H9 (cell line): ENCODE data around the gene ARL8A. TPM values are rescaled to one million over a fixed set of nuclear protein-coding genes. Genes with fewer than 3 reads are reported as not detected.
A peak's percentile ranks its signal among the peaks of the same experiment; 100 is the strongest.

ENCODE experiments used
- DNase-seq: peaks from one replicate; pipeline ENCODE4 v3.0.0-alpha.2; 2017
- H2AFZ ChIP-seq: one replicate; pipeline ENCODE4 v1.6.1; 2013; ENCODE audit warnings: mild to moderate bottlenecking, low read length, control low read depth, moderate library complexity
- H2AK5ac ChIP-seq: 2 replicates; pipeline ENCODE4 v1.6.1; 2013; ENCODE audit warnings: low read length, control low read depth, mixed read lengths; ENCODE audit not compliant: insufficient read length
- H2BK120ac ChIP-seq: one replicate; pipeline ENCODE4 v1.6.1; 2013; ENCODE audit warnings: low read depth, mild to moderate bottlenecking, low read length, control low read depth, inconsistent platforms; ENCODE audit not compliant: poor library complexity, severe bottlenecking
- H2BK12ac ChIP-seq: 2 replicates; pipeline ENCODE4 v1.6.1; 2013; ENCODE audit warnings: low read length, control low read depth, mixed read lengths, low read depth; ENCODE audit not compliant: insufficient read length
- H2BK15ac ChIP-seq: 2 replicates; pipeline ENCODE4 v1.6.1; 2013; ENCODE audit warnings: low read depth, low read length, control low read depth
- H2BK20ac ChIP-seq: one replicate; pipeline ENCODE4 v1.6.1; 2013; ENCODE audit warnings: low read depth, mild to moderate bottlenecking, low read length, control low read depth, inconsistent platforms; ENCODE audit not compliant: poor library complexity, severe bottlenecking
- H2BK5ac ChIP-seq: 2 replicates; pipeline ENCODE4 v1.6.1; 2013; ENCODE audit warnings: low read length, control low read depth, mixed read lengths; ENCODE audit not compliant: insufficient read length
- H3K14ac ChIP-seq: 2 replicates; pipeline ENCODE4 v1.6.1; 2013; ENCODE audit warnings: low read length, control low read depth; ENCODE audit not compliant: insufficient read depth
- H3K18ac ChIP-seq: 2 replicates; pipeline ENCODE4 v1.6.1; 2013; ENCODE audit warnings: low read depth, mild to moderate bottlenecking, mixed read lengths, low read length, control low read depth; ENCODE audit not compliant: insufficient read length
- H3K23ac ChIP-seq: 2 replicates; pipeline ENCODE4 v1.6.1; 2013; ENCODE audit warnings: low read length, control low read depth, mixed read lengths, low read depth; ENCODE audit not compliant: insufficient read length
- H3K23me2 ChIP-seq: 2 replicates; pipeline ENCODE4 v1.6.1; 2013; ENCODE audit warnings: low read depth, mild to moderate bottlenecking, mixed read lengths, low read length, control low read depth; ENCODE audit not compliant: insufficient read length, poor library complexity, severe bottlenecking
- H3K27ac ChIP-seq: 2 replicates; pipeline ENCODE4 v1.5.1; 2013; ENCODE audit warnings: low read length, control low read depth, mixed read lengths, low read depth; ENCODE audit not compliant: insufficient read length
- H3K27me3 ChIP-seq: 2 replicates; pipeline ENCODE4 v1.6.1; 2013; ENCODE audit warnings: low read length, control low read depth, inconsistent platforms; ENCODE audit not compliant: insufficient read depth
- H3K4ac ChIP-seq: 2 replicates; pipeline ENCODE4 v1.6.1; 2013; ENCODE audit warnings: low read depth, mild to moderate bottlenecking, control low read depth, inconsistent platforms, low read length, moderate library complexity
- H3K4me1 ChIP-seq: 2 replicates; pipeline ENCODE4 v1.6.1; 2013; ENCODE audit warnings: low read length, control low read depth, inconsistent platforms; ENCODE audit not compliant: insufficient read depth
- H3K4me2 ChIP-seq: 2 replicates; pipeline ENCODE4 v1.6.1; 2013; ENCODE audit warnings: low read length, control low read depth, mixed read lengths; ENCODE audit not compliant: insufficient read length, insufficient read depth
- H3K56ac ChIP-seq: 2 replicates; pipeline ENCODE4 v1.6.1; 2013; ENCODE audit warnings: low read depth, mild to moderate bottlenecking, mixed read lengths, low read length, control low read depth; ENCODE audit not compliant: insufficient read length
- H3K79me1 ChIP-seq: 2 replicates; pipeline ENCODE4 v1.6.1; 2013; ENCODE audit warnings: low read depth, mild to moderate bottlenecking, moderate library complexity, low read length, control low read depth, inconsistent platforms; ENCODE audit not compliant: insufficient read depth, poor library complexity, severe bottlenecking
- H3K79me2 ChIP-seq: 2 replicates; pipeline ENCODE4 v1.6.1; 2013; ENCODE audit warnings: low read length, control low read depth, inconsistent platforms; ENCODE audit not compliant: insufficient read depth
- H3K9ac ChIP-seq: 2 replicates; pipeline ENCODE4 v1.6.1; 2013; ENCODE audit warnings: low read length, control low read depth, mixed read lengths; ENCODE audit not compliant: insufficient read length; ENCODE audit errors: extremely low read depth
- H3K9me3 ChIP-seq: one replicate; pipeline ENCODE4 v1.6.1; 2013; ENCODE audit warnings: low read depth, low read length, inconsistent platforms; ENCODE audit not compliant: control insufficient read depth
- H3T11ph ChIP-seq: one replicate; pipeline ENCODE4 v1.6.1; 2013; ENCODE audit warnings: mild to moderate bottlenecking, low read length, control low read depth, inconsistent platforms
- H4K20me1 ChIP-seq: one replicate; pipeline ENCODE4 v1.6.1; 2013; ENCODE audit not compliant: control insufficient read depth, insufficient read length, insufficient read depth
- H4K5ac ChIP-seq: 2 replicates; pipeline ENCODE4 v1.6.1; 2013; ENCODE audit warnings: low read depth, mild to moderate bottlenecking, mixed read lengths, low read length, control low read depth; ENCODE audit not compliant: insufficient read length
- H4K8ac ChIP-seq: replicated peaks from 2 replicates; pipeline ENCODE4 v1.6.1; 2013; ENCODE audit warnings: low read length, control low read depth, mixed read lengths, low read depth; ENCODE audit not compliant: insufficient read length
- H4K91ac ChIP-seq: 2 replicates; pipeline ENCODE4 v1.6.1; 2013; ENCODE audit warnings: low read depth, mild to moderate bottlenecking, moderate library complexity, mixed read lengths, low read length, control low read depth; ENCODE audit not compliant: insufficient read length
- H3K27ac Mint-ChIP-seq, 3 experiments: 2 replicates in 2 of 3; 3 replicates in 1 of 3; pipeline ENCODE4 v1.8.0; 2020 to 2021; ENCODE audit warnings: mixed read lengths in 3 of 3, mild to moderate bottlenecking in 1 of 3, moderate library complexity in 1 of 3
- H3K27me3 Mint-ChIP-seq: 2 replicates; pipeline ENCODE4 v1.8.0; 2021; ENCODE audit warnings: low read depth, mild to moderate bottlenecking, moderate library complexity, mixed read lengths
- H3K36me3 Mint-ChIP-seq, 3 experiments: 2 replicates in 2 of 3; 3 replicates in 1 of 3; pipeline ENCODE4 v1.8.0; 2020 to 2021; ENCODE audit warnings: low read depth in 3 of 3, mixed read lengths in 3 of 3; ENCODE audit not compliant: insufficient read depth in 1 of 3
- H3K4me1 Mint-ChIP-seq, 2 experiments: 2 replicates each; pipeline ENCODE4 v1.8.0; 2020; ENCODE audit warnings: mixed read lengths in 2 of 2
- H3K4me3 Mint-ChIP-seq, 2 experiments: 2 replicates in 1 of 2; 3 replicates in 1 of 2; pipeline ENCODE4 v1.8.0; 2020 to 2021; ENCODE audit warnings: mild to moderate bottlenecking in 2 of 2, mixed read lengths in 2 of 2, moderate library complexity in 1 of 2
- H3K9me3 Mint-ChIP-seq, 2 experiments: 2 replicates in 1 of 2; 3 replicates in 1 of 2; pipeline ENCODE4 v1.8.0; 2020; ENCODE audit warnings: mild to moderate bottlenecking in 2 of 2, mixed read lengths in 2 of 2, moderate library complexity in 1 of 2
- CTCF ChIP-seq: fragments of 200-600 bp; sonication (generic); conservative IDR thresholded peaks from 3 replicates; pipeline ENCODE4 v1.8.0; 2021; ENCODE audit warnings: antibody characterized with exemption, mild to moderate bottlenecking
- WGBS: extraction: QIAGEN DNeasy Blood & Tissue Kit; methylation state at CpG from one replicate; pipeline ENCODE4 v1.1.7; 2013; ENCODE audit warnings: missing lambda C conversion rate, low lambda C conversion rate, mixed read lengths; ENCODE audit not compliant: insufficient read length; ENCODE audit errors: extremely low coverage; 5-methylcytosine and 5-hydroxymethylcytosine counted together
- total RNA-seq: library from RNA; stranded (reverse); gene quantifications from 2 replicates; pipeline ENCODE4 v1.2.1, GENCODE V29; 2021

The ARL8A gene
- total RNA-seq, 1 experiment from 2014 or later, result 67.2 TPM

DNA sequence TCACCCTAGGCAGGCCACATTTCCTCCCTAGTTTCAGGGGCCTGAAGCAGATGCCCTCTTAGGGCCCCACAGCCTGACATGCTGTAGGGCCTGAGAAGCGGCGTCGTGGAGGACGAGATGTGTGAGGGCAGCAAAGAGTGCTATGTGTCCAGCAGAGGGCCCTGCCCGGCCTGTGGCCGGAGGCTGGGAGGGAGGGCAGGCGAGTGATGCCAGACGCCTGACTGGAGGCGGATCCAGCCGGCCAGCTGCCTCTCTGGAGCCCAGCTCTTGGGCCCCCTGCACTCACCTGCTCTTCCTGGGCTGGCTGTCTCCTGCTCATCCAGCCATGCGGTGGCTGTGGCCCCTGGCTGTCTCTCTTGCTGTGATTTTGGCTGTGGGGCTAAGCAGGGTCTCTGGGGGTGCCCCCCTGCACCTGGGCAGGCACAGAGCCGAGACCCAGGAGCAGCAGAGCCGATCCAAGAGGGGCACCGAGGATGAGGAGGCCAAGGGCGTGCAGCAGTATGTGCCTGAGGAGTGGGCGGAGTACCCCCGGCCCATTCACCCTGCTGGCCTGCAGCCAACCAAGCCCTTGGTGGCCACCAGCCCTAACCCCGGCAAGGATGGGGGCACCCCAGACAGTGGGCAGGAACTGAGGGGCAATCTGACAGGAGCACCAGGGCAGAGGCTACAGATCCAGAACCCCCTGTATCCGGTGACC is 21.8 kb downstream of the ARL8A start, which contains the start of gene GPR37L1:
Gene GPR37L1 (plus strand): TSS at position 279 of the 697 bp plus-strand sequence. CDS start 47 bp downstream, at position 326.
- Histone ChIP-seq H3K4me1 (0 out of 2 replicates have a peak, but pooled peaks cover 4% of the 10 kb centered on the region), H3K14ac (no peak within 1 kb of the TSS; the same call in 1 of the 2 replicates), H3K9me3 (no peaks in the 10 kb centered on the region), H2BK15ac (no peak within 1 kb of the TSS), H3K4me2 (no peak within 1 kb of the TSS), H3K23ac (no peak within 1 kb of the TSS), H4K91ac (no peak within 1 kb of the TSS), H3T11ph (no peak within 1 kb of the TSS), H2BK120ac (no peak within 1 kb of the TSS), H3K18ac (no peak within 1 kb of the TSS), H3K79me1 (no peaks in the 10 kb centered on the region), H3K27me3 (no peaks in the 10 kb centered on the region), H4K8ac (no peak within 1 kb of the TSS), H4K5ac (no peak within 1 kb of the TSS), H3K56ac (no peak within 1 kb of the TSS), H2BK12ac (no peak within 1 kb of the TSS), H2AFZ (no peak within 1 kb of the TSS), H2BK5ac (no peak within 1 kb of the TSS), H3K79me2 (no peaks in the 10 kb centered on the region), H3K9ac (no peak within 1 kb of the TSS), H3K23me2 (no peaks in the 10 kb centered on the region), H2AK5ac (no peak within 1 kb of the TSS), H3K4ac (no peak within 1 kb of the TSS), H2BK20ac (no peak within 1 kb of the TSS), H4K20me1 (no peaks in the 10 kb centered on the region), H3K27ac (no peak within 1 kb of the TSS)
- no peaks in the 10 kb centered on the region for H3K9me3 Mint-ChIP-seq
- TF ChIP-seq CTCF, result peak; percentile 70
- WGBS, result no CpG with 5 or more reads among the region's 19 CpGs
- no peaks in the 10 kb centered on the region for H3K36me3 Mint-ChIP-seq
- H3K4me1 Mint-ChIP-seq, result peaks cover 14 to 16% of the 10 kb centered on the region in 2 experiments
- no peak within 1 kb of the TSS for H3K4me3 Mint-ChIP-seq
- peak; percentile 92 for DNase-seq
- H3K27me3 Mint-ChIP-seq, result peaks cover 9% of the 10 kb centered on the region
- peak within 1 kb of the TSS in 1 of 3 experiments; percentile 53; a peak in 3 of 7 replicates for H3K27ac Mint-ChIP-seq
